GM18507 (cell line): ENCODE results near the gene LRMDA.

Experiments used
- DNase-seq: peaks from one replicate; pipeline ENCODE4 v3.0.0; 2011; ENCODE audit warnings: low read depth; ENCODE audit not compliant: insufficient read length; ENCODE audit errors: extremely low spot score
- FAIRE-seq: peaks from 2 replicates; lab custom pipeline; 2011; peaks lifted over from hg19 to GRCh38; lab: Jason Lieb, UNC

The LRMDA gene

DNA sequence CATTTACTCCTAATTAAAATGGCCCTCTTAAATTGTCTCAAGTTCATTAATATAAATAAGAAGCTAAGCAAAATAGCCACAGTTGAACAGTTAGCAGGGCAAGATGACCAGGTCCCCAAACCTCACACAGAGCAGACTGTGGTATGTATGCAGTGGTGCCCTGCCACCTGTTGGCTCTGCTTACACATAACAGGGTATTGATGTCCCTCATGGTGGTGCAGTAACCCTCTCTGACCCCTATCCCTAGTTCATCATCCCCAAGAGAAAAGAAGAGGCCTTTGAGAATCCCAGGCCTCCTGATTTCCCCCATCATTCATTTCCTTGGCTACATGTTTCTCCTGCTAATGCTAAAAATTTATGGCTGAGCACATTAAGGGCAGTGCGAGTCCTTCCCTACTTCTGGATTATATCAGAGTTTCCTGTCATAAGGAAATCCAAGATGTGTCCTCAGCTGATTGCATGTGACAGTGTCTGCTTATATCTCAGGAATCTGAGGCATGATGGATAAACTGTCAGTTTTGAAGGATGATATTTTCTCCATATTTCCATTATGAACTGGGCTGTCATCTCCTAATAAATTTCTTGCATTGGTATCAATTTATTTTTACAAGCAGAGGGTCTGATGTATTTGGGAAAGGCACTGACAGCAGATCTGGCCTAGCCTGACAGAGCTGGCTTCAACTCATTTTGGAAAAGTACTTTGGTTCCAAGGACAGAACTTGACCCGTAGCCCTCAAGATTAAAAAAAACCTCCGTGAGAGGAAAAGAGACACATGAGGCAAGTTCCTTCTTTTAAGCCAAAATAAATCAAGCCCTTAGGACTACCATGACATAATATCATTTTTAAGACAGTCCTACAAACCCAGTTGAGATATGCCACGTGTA lies 880.6 kb downstream of the LRMDA start:
- FAIRE-seq (no peak), DNase-seq (no peak)

GRCh38 chr10:76315240-76315639 lies 883.8 kb downstream of the LRMDA start:
- DNase-seq: no peak
- FAIRE-seq: no peak

- DNase-seq (no peak), FAIRE-seq (no peak)
These were observed 884.8 kb downstream of the LRMDA start for GRCh38 chr10:76316234-76316633.

DNA sequence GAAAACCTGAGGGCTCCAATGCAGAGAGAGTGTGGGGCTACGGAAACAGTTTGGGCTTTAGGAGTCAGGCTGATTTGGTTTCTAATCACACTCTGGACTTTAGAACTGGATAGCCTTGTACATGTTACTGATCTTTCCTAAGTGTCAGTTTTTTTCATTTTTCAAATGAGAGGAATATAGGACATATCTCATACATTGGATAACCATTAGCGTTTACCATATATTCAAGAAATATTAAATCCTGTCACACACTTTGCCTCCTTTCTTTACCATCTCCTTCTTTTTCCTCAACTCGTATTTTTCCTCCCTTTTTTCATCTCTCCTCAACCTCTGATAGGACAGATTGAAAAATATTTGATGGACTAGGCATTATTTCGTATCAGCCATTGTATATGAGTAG lies 885.7 kb downstream of the LRMDA start:
- FAIRE-seq: no peak
- no peak for DNase-seq

GRCh38 chr10:76318211-76318610 lies 886.8 kb downstream of the LRMDA start:
- no peak for FAIRE-seq
- no peak for DNase-seq

DNA sequence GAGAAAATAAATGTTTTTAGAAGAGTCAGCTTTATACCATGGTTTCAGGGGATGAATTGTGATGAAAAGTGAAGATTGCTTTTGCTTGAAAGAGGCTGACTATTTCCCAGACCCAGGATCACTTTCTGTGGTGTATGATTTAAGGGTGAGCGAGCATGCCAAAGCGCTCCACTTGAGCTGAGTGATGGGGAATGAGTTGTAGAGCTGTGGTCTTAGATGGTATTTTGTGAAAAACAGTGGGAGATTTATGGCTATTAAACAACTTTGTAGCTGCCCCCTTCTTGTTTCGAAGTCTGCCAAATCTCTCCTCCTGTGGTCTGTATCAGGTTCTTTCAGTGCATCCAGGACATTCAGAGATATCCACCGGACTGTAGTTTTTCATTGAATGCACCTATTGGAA lies 888.2 kb downstream of the LRMDA start:
- no peak for DNase-seq
- FAIRE-seq: no peak

GRCh38 chr10:76324283-76324682 lies 892.9 kb downstream of the LRMDA start:
- no peak for FAIRE-seq
- no peak for DNase-seq

DNA sequence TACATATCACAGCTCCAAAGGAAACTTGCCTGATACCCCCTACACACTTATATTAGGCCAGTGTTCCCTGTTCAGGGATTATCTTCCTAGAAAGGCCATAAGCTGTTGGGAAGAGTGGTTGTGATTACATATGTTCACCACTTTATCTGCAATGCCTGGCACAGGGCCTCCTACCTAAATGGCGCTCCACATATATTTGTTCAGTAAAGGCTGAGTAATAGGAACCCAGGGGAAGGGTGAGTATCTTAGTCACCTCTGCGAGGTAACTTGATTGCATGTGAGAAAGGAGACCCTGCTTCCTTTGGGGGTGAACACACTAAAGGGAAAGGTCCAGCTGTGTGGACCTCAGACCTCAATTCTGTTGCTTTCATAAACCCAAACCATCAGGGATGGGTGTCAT lies 896.0 kb downstream of the LRMDA start:
- DNase-seq (no peak), FAIRE-seq (no peak)

DNA sequence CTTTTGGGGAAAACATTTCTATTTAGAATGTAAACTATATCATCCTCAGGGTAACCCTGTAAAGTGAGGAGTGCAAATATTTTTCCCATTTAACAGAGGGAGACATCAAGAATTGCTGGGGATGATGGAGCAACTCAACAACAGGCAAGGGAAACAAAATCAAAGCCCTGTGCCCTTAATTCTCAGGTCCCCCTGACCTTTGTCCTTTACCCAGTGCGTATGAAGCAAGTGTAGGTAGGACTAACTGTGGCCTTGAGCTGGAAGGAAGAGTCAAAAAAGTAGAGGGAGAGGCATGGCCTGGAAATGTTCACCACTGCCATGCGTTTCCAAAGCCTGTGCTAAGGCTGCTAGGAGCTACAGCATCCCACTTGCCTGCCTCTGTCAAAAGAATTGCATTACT lies 896.9 kb downstream of the LRMDA start:
- DNase-seq (no peak), FAIRE-seq (no peak)

- no peak for DNase-seq
These were observed 898.6 kb downstream of the LRMDA start for GRCh38 chr10:76329891-76330575.

DNA sequence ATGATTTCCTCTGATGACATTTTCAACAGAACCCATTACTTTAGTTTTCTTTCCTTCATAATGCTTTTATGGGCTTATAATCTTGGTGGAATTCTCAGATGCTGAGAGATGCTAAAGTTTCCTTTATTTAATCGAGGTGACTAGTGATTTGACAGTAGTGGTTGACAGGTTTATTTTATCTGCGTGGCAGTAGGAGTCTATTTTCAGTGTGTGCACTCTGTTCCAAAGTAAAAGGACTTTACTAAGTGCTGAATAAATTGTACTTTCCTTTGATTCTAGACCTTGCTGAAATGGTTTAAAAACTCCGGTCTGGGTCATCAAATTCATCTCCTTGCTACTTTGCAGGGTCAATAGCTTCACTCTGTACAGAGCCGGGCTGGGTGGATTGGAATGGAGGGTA lies 900.3 kb downstream of the LRMDA start:
- FAIRE-seq (no peak), DNase-seq (no peak)

More at GRCh38 chr10:76329891-76330575, 898.6 kb downstream of the LRMDA start:
- no peak for FAIRE-seq

DNA sequence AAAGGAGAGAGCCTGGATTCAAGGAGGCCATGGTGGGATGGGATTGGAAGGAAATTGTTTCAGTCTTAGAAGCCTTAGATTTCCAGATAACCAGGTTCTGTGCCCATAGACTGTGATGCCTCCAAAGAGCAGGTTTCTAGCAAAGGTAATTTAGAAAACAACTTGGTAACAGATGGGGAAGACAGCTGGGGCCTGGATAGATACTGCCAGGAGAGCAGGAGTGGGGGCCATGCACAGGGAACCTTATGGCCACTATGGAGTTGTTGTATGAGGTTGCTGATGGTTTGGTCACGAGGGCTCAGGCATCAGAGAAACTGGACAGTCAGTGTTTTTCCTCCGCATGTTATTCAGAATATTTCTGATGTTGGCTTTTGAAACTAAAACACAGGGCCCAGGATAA lies 901.9 kb downstream of the LRMDA start:
- FAIRE-seq (no peak), DNase-seq (no peak)

GRCh38 chr10:76333796-76334195 lies 902.4 kb downstream of the LRMDA start:
- no peak for FAIRE-seq
- no peak for DNase-seq

DNA sequence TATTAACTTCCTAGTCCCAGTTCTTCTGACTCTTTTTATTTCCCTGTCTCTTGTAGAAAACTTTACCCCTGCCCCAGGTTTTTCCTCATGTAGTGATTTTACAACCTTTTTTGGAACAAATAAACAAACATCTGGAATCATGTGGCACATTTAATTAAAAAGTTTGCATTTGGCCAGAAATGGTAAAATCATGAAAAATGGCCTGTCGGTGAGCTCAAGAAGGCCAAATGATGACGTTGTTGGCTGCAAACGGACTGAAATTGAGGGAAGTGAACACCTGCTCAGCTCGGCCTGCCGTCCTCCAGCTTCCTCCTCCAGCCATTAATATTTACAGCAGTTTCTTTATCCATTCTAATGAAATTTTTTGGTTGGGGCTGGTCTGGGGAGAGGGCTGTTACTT lies 902.8 kb downstream of the LRMDA start:
- DNase-seq (no peak), FAIRE-seq (no peak)

DNA sequence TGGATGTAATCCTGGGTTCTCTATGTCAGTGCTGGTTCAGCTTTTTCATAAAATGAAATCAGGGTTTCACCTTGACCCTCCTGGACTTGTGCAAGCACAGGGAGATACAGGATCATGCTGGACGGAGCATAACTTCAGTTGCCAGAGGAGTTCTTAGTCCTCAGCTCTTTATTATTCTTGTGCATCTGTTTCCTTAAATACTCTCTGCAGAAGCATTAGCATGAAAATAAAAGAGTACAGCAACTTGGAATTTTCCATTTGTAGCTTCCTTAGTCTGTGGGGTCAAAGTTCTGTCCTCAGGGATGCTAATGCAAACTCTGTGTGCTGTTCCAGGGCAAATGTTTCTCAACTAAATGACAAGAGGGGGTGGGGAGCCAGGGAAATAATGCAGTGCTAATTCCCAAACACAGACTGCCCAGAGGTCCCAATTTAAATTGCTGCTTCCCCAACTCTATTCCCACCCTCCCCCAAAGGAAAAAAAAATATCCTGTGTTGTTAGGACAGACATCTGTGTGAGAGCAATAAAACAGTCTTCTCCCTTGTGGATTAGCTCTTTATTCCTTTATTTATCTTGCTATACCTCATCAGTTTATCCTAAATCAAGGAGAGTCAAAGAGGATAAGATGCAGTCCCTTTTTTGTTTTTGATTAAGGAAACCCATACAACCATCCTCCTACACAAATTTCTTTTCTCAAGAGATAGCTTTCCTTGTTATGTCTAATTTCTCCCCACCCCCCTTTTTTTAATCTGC lies 905.0 kb downstream of the LRMDA start:
- FAIRE-seq (no peak), DNase-seq (no peak)

DNA sequence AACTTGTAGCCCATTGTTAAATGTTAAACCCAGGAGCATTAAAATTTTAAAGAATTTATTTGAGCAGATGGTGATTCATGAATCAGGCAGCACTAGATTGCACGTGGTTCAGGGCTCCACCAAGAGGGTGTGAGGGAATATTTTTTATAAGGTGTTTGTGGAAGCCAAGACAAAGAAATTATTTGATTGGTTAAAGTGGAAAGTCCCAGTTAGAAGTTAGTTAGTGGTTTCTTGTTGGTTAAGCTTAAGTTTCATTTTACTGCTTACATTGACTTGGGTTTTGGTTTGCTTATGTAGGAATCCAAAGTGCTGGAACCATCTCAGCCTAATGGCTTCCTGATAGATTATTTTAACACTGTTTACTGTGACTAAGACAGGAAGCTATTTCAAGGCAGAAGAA lies 906.2 kb downstream of the LRMDA start:
- FAIRE-seq: no peak

DNA sequence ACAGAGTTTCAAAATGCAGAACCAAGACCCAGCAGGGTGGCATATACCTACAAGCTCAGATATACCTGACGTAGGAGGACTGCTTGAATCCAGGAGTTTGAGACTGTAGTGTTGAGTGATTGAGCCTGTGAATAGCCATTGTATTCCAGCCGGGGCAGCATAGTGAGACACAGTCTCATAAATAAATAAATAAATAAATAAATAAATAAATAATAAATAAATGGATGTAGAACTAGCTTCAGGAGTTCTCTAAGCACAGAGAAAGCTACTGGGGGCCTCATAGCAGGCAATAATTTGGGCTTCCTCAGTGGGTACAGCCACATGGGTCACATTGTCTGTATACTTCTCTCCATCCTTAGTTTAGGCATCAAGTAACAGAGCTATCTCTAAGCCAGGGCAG lies 906.8 kb downstream of the LRMDA start:
- DNase-seq (no peak), FAIRE-seq (no peak)

More for the DNA sequence above, 906.2 kb downstream of the LRMDA start:
- DNase-seq: no peak

DNA sequence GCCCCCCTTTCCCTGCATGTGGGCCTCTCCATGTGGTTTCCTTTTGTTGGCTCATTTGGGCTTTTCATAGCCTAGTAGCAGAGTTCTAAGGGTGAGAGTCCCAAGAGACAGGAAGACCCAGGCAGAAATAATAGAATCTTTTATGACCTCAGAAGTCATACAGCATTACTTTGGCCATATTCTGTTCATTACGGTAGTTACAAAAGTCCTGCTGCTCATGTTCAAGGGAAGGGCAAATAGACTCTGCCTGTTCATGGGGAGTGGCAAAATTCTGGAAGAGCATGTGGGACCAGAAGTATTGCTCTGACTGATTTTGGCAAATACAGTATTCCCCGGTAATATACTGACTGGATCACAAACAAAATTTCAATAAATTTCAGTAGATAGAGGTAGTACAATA lies 910.3 kb downstream of the LRMDA start:
- no peak for FAIRE-seq

DNA sequence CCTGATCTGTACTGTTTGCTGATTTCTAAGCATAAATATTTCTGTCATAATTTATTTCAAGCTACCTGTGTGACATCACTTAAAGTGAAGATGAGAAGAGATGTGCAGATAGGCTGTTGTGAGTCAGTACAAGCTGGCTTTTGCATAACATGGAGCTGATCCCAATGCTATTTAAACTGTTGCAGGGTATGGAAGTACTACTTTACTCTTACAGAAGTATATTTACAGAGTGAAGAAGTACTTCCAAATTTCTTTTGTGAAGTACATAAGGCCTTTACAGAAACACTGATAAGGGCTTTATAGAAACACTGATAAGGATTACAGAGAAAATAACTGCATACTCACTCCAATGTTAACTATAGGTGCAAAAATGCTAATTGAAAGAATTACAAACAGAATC lies 911.6 kb downstream of the LRMDA start:
- no peak for DNase-seq
- FAIRE-seq: no peak

More for the DNA sequence above, 910.3 kb downstream of the LRMDA start:
- no peak for DNase-seq

GRCh38 chr10:76347832-76348231 lies 916.4 kb downstream of the LRMDA start:
- DNase-seq (no peak), FAIRE-seq (no peak)
